Neutrophil (primary cell): Measurements from ENCODE around the gene ZNF92.
"Not testable (repeated sequence)": the region's sequence is repeated elsewhere in the genome, so short reads cannot be mapped to it uniquely, and the experiment has no call there.

Source experiments
- H3K27ac ChIP-seq: fragments of 200-600 bp; sonication (generic); 2 replicates; pipeline ENCODE4 v1.5.1; 2016; ENCODE audit warnings: mild to moderate bottlenecking, moderate library complexity
- H3K27me3 ChIP-seq: fragments of 200-600 bp; sonication (generic); 2 replicates; pipeline ENCODE4 v1.6.0; 2016; ENCODE audit warnings: mild to moderate bottlenecking
- H3K36me3 ChIP-seq: fragments of 200-600 bp; sonication (generic); 2 replicates; pipeline ENCODE4 v1.5.1; 2017
- H3K4me1 ChIP-seq, 2 experiments: fragments of 200-600 bp in 1 of 2; sonication (generic) in 1 of 2; 1 replicate in 1 of 2; 2 replicates in 1 of 2; pipeline versions ENCODE4 v1.5.1 to v1.6.1; 2013 to 2016; ENCODE audit warnings: low read depth in 1 of 2, low read length in 1 of 2, mild to moderate bottlenecking in 1 of 2, moderate library complexity in 1 of 2; ENCODE audit not compliant: control insufficient read depth in 1 of 2, insufficient read depth in 1 of 2
- H3K4me3 ChIP-seq, 2 experiments: fragments of 200-600 bp in 1 of 2; sonication (generic) in 1 of 2; 1 replicate in 1 of 2; 2 replicates in 1 of 2; pipeline ENCODE4 v1.5.1; 2013 to 2016; ENCODE audit warnings: low read depth in 1 of 2, low read length in 1 of 2, mild to moderate bottlenecking in 1 of 2, moderate library complexity in 1 of 2
- H3K9me3 ChIP-seq: fragments of 200-600 bp; sonication (generic); 2 replicates; pipeline ENCODE4 v1.5.1; 2016
- CTCF ChIP-seq: fragments of 200-600 bp; sonication (generic); IDR thresholded peaks from 2 replicates; pipeline ENCODE4 v1.5.1; 2016; ENCODE audit warnings: antibody characterized with exemption

ZNF92 gene

GRCh38 chr7:65444899-65445823 is 71.5 kb downstream of the ZNF92 start:
- H3K9me3 ChIP-seq: no peaks in the 10 kb centered on the region
- no peak overlapping the region for H3K4me3 ChIP-seq
- no peak overlapping the region for H3K27ac ChIP-seq
- no peaks in the 10 kb centered on the region for H3K4me1 ChIP-seq
- H3K36me3 ChIP-seq: no peaks in the 10 kb centered on the region
- no peak for TF ChIP-seq CTCF
- no peaks in the 10 kb centered on the region for H3K27me3 ChIP-seq

GRCh38 chr7:65447041-65447440 is 73.4 kb downstream of the ZNF92 start:
- H3K36me3 ChIP-seq, H3K27me3 ChIP-seq, H3K27ac ChIP-seq, H3K4me3 ChIP-seq, H3K9me3 ChIP-seq, H3K4me1 ChIP-seq: not testable (repeated sequence)

GRCh38 chr7:65448816-65449504 is 75.3 kb downstream of the ZNF92 start:
- no peaks in the 10 kb centered on the region for H3K9me3 ChIP-seq
- H3K27ac ChIP-seq: no peak overlapping the region
- no peak for TF ChIP-seq CTCF
- H3K4me1 ChIP-seq: no peaks in the 10 kb centered on the region
- no peak overlapping the region for H3K4me3 ChIP-seq
- no peaks in the 10 kb centered on the region for H3K36me3 ChIP-seq
- peaks cover 8% of the 10 kb centered on the region for H3K27me3 ChIP-seq

- no peaks in the 10 kb centered on the region for H3K4me1 ChIP-seq
- TF ChIP-seq CTCF: no peak
- H3K9me3 ChIP-seq: no peaks in the 10 kb centered on the region
- H3K27me3 ChIP-seq: peaks cover 11% of the 10 kb centered on the region
- no peaks in the 10 kb centered on the region for H3K36me3 ChIP-seq
- H3K4me3 ChIP-seq: no peak overlapping the region
- H3K27ac ChIP-seq: no peak overlapping the region
Measured at GRCh38 chr7:65449505-65449852, 75.8 kb downstream of the ZNF92 start.
